SU-DHL-6 (cell line): Measurements from ENCODE around the gene ATP6V1B1.

Experiments
- H2AFZ ChIP-seq: fragments of 200-600 bp; sonication (generic); 2 replicates; pipeline ENCODE4 v1.6.1; 2014; ENCODE audit warnings: low read depth, mild to moderate bottlenecking, moderate library complexity, mixed read lengths, antibody characterized with exemption, low read length; ENCODE audit not compliant: severe bottlenecking
- H3F3A ChIP-seq: fragments of 200-600 bp; shearing (Covaris generic); 2 replicates; pipeline ENCODE4 v1.6.0; 2016; ENCODE audit warnings: antibody characterized with exemption, mild to moderate bottlenecking; ENCODE audit not compliant: insufficient read depth
- H3K27ac ChIP-seq: fragments of 200-600 bp; sonication (generic); 2 replicates; pipeline ENCODE4 v1.5.1; 2016; ENCODE audit warnings: low read depth, mild to moderate bottlenecking, low read length, moderate library complexity, mixed read lengths
- H3K27me3 ChIP-seq: fragments of 200-600 bp; sonication (generic), shearing (Covaris generic); 2 replicates; pipeline ENCODE4 v1.6.0; 2014; ENCODE audit warnings: mild to moderate bottlenecking, low read length
- H3K36me3 ChIP-seq: fragments of 200-600 bp; sonication (generic); 2 replicates; pipeline ENCODE4 v1.6.1; 2014; ENCODE audit warnings: mild to moderate bottlenecking, low read length, mixed read lengths
- H3K4me2 ChIP-seq: fragments of 300-600, 200-600 bp; shearing (Covaris generic), sonication (generic); 2 replicates; pipeline ENCODE4 v1.6.0; 2014; ENCODE audit warnings: low read length, low read depth, mild to moderate bottlenecking; ENCODE audit not compliant: poor library complexity, severe bottlenecking
- H3K4me3 ChIP-seq: fragments of 200-600 bp; sonication (generic); 2 replicates; pipeline ENCODE4 v1.5.1; 2014; ENCODE audit warnings: antibody characterized with exemption, low read length, mild to moderate bottlenecking, mixed read lengths; ENCODE audit not compliant: insufficient read depth, poor library complexity, severe bottlenecking
- H3K79me2 ChIP-seq: fragments of 200-600 bp; sonication (generic); 2 replicates; pipeline ENCODE4 v1.6.1; 2014; ENCODE audit warnings: mild to moderate bottlenecking, low read length, moderate library complexity; ENCODE audit not compliant: insufficient read depth
- H3K9ac ChIP-seq: fragments of 200-600 bp; sonication (generic); 2 replicates; pipeline ENCODE4 v1.7.0; 2014; ENCODE audit warnings: mild to moderate bottlenecking, low read length
- H3K9me2 ChIP-seq: fragments of 200-600 bp; sonication (generic); replicated peaks from 2 replicates; pipeline ENCODE4 v1.6.1; 2014; ENCODE audit warnings: low read length; ENCODE audit not compliant: insufficient read depth
- H3K9me3 ChIP-seq: fragments of 200-600 bp; sonication (generic); 2 replicates; pipeline ENCODE4 v1.6.1; 2014; ENCODE audit warnings: low read length, mixed read lengths; ENCODE audit not compliant: insufficient read depth
- H4K20me1 ChIP-seq: fragments of 200-600 bp; sonication (generic); 2 replicates; pipeline ENCODE4 v1.6.1; 2014; ENCODE audit warnings: low read depth, mild to moderate bottlenecking, antibody characterized with exemption, low read length, moderate library complexity, mixed read lengths
- EZH2phosphoT487 ChIP-seq: fragments of 200-600 bp; sonication (generic), shearing (Covaris generic); conservative IDR thresholded peaks from 2 replicates; pipeline ENCODE4 v1.6.1; 2018; ENCODE audit warnings: mild to moderate bottlenecking, antibody characterized with exemption, low read length, moderate library complexity, mixed read lengths
- TF ChIP-seq, protein P1 (sequence below): fragments of 200-600 bp; sonication (generic); IDR thresholded peaks from one replicate; pipeline ENCODE4 v1.5.1; 2017; ENCODE audit warnings: antibody characterized with exemption, mild to moderate bottlenecking, low read length, moderate library complexity; ENCODE audit not compliant: insufficient read depth, poor library complexity, severe bottlenecking

Gene ATP6V1B1

DNA sequence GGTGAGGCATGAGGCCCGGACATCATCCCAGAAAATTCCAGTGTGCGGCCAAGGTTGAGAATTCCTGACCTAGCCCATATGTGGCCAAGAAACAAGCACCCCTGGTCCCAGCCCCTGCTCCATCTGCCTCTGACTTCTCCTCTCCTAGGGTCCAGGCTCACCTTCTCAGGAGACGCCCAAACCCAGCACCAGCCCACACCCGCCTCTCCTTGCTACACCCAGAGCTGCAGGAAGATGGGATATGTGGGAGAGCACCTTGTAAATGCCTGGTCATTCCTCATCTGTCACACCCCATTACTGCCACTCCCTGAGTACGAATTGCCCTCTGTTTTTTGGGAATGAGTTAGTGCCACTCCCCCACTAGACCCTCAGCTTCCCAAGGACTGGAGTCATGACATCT, 7.3 kb upstream of the ATP6V1B1 start:
- Histone ChIP-seq H3K9ac (no peak overlapping the region), H3F3A (no peaks in the 10 kb centered on the region), H3K27me3 (no peaks in the 10 kb centered on the region), H3K27ac (no peak overlapping the region), H4K20me1 (no peaks in the 10 kb centered on the region), H3K9me2 (no peaks in the 10 kb centered on the region), H3K79me2 (no peaks in the 10 kb centered on the region), H3K4me3 (no peak overlapping the region), H3K9me3 (no peaks in the 10 kb centered on the region), H2AFZ (no peak overlapping the region), H3K36me3 (no peaks in the 10 kb centered on the region), H3K4me2 (no peak overlapping the region)
- TF ChIP-seq, protein P1, sequence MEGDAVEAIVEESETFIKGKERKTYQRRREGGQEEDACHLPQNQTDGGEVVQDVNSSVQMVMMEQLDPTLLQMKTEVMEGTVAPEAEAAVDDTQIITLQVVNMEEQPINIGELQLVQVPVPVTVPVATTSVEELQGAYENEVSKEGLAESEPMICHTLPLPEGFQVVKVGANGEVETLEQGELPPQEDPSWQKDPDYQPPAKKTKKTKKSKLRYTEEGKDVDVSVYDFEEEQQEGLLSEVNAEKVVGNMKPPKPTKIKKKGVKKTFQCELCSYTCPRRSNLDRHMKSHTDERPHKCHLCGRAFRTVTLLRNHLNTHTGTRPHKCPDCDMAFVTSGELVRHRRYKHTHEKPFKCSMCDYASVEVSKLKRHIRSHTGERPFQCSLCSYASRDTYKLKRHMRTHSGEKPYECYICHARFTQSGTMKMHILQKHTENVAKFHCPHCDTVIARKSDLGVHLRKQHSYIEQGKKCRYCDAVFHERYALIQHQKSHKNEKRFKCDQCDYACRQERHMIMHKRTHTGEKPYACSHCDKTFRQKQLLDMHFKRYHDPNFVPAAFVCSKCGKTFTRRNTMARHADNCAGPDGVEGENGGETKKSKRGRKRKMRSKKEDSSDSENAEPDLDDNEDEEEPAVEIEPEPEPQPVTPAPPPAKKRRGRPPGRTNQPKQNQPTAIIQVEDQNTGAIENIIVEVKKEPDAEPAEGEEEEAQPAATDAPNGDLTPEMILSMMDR, result no peak
- TF ChIP-seq EZH2phosphoT487, result no peak

DNA sequence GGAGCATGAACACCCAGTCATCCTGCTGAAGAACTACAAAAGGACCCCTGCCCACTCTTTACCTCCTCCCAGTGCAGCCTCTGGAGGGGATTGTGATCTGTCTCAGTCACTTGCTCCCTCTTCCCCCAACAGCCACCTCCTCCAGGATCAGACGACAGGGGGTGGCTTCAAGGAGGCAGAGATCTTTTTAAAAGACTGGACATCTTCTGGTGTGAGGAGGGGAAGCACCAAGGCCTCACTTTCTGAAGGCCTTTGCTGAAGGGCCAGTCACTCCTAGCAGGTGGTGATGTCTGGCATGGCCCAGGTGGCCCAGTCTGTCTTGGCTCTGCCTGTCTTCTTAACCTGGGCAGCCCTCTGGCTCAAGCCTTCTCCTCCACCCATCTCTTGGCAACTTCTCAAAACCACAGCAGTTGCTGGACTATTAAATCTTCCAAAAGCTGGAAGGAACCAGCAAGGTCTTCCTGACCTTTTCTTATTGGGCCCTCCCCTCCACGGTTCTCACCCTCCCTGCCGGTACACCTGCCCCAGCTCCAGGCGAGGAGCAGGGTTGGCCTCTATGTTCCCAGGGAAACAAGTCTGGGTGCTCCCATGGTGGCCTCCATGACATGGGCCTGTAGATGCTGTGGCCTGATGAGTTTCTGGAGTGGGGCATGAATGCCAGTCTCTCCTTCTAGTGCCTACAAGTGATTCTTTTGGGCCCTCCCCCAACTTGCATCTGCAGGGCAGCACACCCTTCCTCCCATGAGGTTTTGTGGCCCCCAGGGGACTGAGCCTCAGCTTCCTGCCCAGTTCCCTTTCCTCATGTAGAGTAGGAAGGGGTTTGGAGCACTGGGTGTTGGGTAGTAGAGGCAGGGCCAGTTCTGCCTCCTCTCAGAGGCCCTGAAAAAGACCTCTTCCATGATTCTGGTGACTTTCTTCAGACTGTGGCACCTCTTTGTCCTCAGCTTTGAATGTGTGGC, 5.0 kb upstream of the ATP6V1B1 start:
- no peak for TF ChIP-seq EZH2phosphoT487
- TF ChIP-seq, protein P1, result no peak
- no peaks in the 10 kb centered on the region for H4K20me1 ChIP-seq
- no peak overlapping the region for H3K9ac ChIP-seq
- H3F3A ChIP-seq, result no peaks in the 10 kb centered on the region
- no peaks in the 10 kb centered on the region for H3K9me3 ChIP-seq
- H3K4me2 ChIP-seq, result no peak overlapping the region
- no peak overlapping the region for H2AFZ ChIP-seq
- no peaks in the 10 kb centered on the region for H3K27me3 ChIP-seq
- H3K27ac ChIP-seq, result no peak overlapping the region
- H3K9me2 ChIP-seq, result no peaks in the 10 kb centered on the region
- H3K36me3 ChIP-seq, result no peaks in the 10 kb centered on the region
- H3K4me3 ChIP-seq, result no peak overlapping the region
- no peaks in the 10 kb centered on the region for H3K79me2 ChIP-seq

DNA sequence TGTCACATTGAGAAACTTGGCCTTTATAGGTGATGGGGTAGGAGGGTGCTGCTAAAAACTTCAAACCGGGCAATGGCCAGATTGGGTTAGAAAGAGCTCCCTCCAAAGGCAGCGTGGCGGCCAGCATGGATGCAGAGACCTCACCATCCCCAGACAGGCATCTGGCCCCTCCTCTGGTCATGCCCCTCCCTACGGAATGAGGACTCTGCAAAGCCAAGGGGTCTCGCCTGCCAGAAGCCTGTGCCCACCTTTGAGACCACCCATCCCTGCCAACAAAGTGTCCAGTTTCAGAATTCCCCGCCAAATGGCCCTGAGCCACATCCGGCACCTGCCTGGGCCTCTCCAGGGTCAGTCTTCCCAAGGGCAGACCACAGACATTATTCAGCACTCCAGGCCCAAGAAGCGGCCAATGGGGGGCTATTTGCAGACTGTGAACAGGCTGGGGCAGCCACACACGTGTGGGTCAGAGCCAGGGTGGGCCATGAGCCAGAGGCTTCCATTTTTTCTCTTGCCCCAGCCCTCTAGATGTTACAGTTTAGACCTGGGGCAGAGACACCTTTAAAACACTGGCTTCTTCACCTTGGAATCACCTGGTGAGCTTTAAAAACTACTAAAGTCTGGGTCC, 4.2 kb upstream of the ATP6V1B1 start:
- Histone ChIP-seq H3K9me2 (no peaks in the 10 kb centered on the region), H4K20me1 (no peaks in the 10 kb centered on the region), H3K4me2 (no peak overlapping the region), H3F3A (no peaks in the 10 kb centered on the region), H3K79me2 (no peaks in the 10 kb centered on the region), H3K9me3 (no peaks in the 10 kb centered on the region), H3K9ac (no peak overlapping the region), H3K4me3 (no peak overlapping the region), H2AFZ (no peak overlapping the region), H3K36me3 (no peaks in the 10 kb centered on the region), H3K27ac (no peak overlapping the region), H3K27me3 (no peaks in the 10 kb centered on the region)
- TF ChIP-seq, protein P1, result no peak
- TF ChIP-seq EZH2phosphoT487, result no peak
